Astrocyte of the spinal cord (primary cell): ENCODE data around the gene NECAB3.

Experiments used
- DNase-seq: peaks from one replicate; pipeline ENCODE4 v3.0.0; 2011; ENCODE audit warnings: low read depth, low spot score
- H3K4me3 ChIP-seq: 2 replicates; pipeline ENCODE4 v1.5.1; 2011; ENCODE audit warnings: low read depth, mild to moderate bottlenecking, low read length, moderate library complexity
- CTCF ChIP-seq: IDR thresholded peaks from 2 replicates; pipeline ENCODE4 v1.5.1; 2012; ENCODE audit warnings: low read depth, mild to moderate bottlenecking, low read length, inconsistent platforms
- in situ Hi-C: cut with HindIII; loops from 2 replicates; pipeline ENCODE4 v1.10.0; 2017; ENCODE audit warnings: low sequenced_read_pairs

The NECAB3 gene

GRCh38 chr20:33611106-33611505 lies 63.1 kb downstream of the NECAB3 start:
- no peak for DNase-seq
- no peak for TF ChIP-seq CTCF
- in situ Hi-C loops: no loop called here
- H3K4me3 ChIP-seq: no peak overlapping the region

- TF ChIP-seq CTCF: no peak
- in situ Hi-C loops: no loop called here
- no peak overlapping the region for H3K4me3 ChIP-seq
- no peak for DNase-seq
These were observed 64.7 kb downstream of the NECAB3 start for GRCh38 chr20:33609504-33609903.
